HepG2 (cell line): ENCODE results near the gene RPS6KA3. TPM values are rescaled to one million over a fixed set of nuclear protein-coding genes. Genes with fewer than 3 reads are reported as not detected.

Source experiments
- ASH2L ChIP-seq: fragments of 300-600, 200-600 bp; sonication (generic); IDR thresholded peaks from 2 replicates; pipeline ENCODE4 v1.7.0; 2017; ENCODE audit warnings: low read depth, mild to moderate bottlenecking, moderate library complexity, mixed read lengths, low read length; ENCODE audit not compliant: insufficient read length
- ATRX ChIP-seq: sonication (generic); formaldehyde crosslinking; IDR thresholded peaks from 2 replicates; pipeline ENCODE4 v1.4.0; 2020; ENCODE audit warnings: missing genetic modification reagents, borderline replicate concordance
- ETV5 ChIP-seq: IDR thresholded peaks from 2 replicates; pipeline ENCODE4 v1.6.1; 2018; ENCODE audit warnings: missing biosample characterization, missing genetic modification reagents, inconsistent platforms, borderline replicate concordance
- FOSL2 ChIP-seq: sonication (generic); formaldehyde crosslinking; IDR thresholded peaks from 2 replicates; pipeline ENCODE4 v1.4.0; 2020; ENCODE audit warnings: missing genetic modification reagents
- GABPB1 ChIP-seq: IDR thresholded peaks from 2 replicates; pipeline ENCODE4 v1.6.1; 2016; ENCODE audit warnings: mild to moderate bottlenecking, missing genetic modification reagents, moderate library complexity, missing compliant biosample characterization
- GATA4 ChIP-seq: sonication (generic); IDR thresholded peaks from 2 replicates; pipeline ENCODE4 v1.6.1; 2016; ENCODE audit warnings: antibody characterized with exemption, low read depth, borderline replicate concordance
- PHB2 ChIP-seq: fragments of 450-650 bp; IDR thresholded peaks from 2 replicates; pipeline ENCODE4 v1.6.1; 2018; ENCODE audit not compliant: partially characterized antibody
- PHF8 ChIP-seq: sonication (generic); formaldehyde crosslinking; IDR thresholded peaks from 2 replicates; pipeline ENCODE4 v1.5.0; 2020; ENCODE audit warnings: missing genetic modification reagents
- YEATS4 ChIP-seq: sonication (generic); formaldehyde crosslinking; IDR thresholded peaks from 2 replicates; pipeline ENCODE4 v1.4.0; 2020; ENCODE audit warnings: missing genetic modification reagents, borderline replicate concordance
- ZFAT ChIP-seq: sonication (generic); formaldehyde crosslinking; conservative IDR thresholded peaks from 2 replicates; pipeline ENCODE4 v1.8.1; 2023; ENCODE audit warnings: missing genetic modification reagents, inconsistent platforms
- ZFX ChIP-seq: sonication (generic); formaldehyde crosslinking; IDR thresholded peaks from 2 replicates; pipeline ENCODE4 v1.4.0; 2020; ENCODE audit warnings: mild to moderate bottlenecking, low read depth, missing genetic modification reagents, moderate library complexity
- ZFY ChIP-seq: sonication (generic); formaldehyde crosslinking; IDR thresholded peaks from 2 replicates; pipeline ENCODE4 v1.4.0; 2020; ENCODE audit warnings: missing genetic modification reagents
- ZNF205 ChIP-seq: IDR thresholded peaks from 2 replicates; pipeline ENCODE4 v1.6.1; 2018; ENCODE audit warnings: missing biosample characterization, missing genetic modification reagents
- ZNF501 ChIP-seq: sonication (generic); formaldehyde crosslinking; IDR thresholded peaks from 2 replicates; pipeline ENCODE4 v1.5.1; 2020; ENCODE audit warnings: mild to moderate bottlenecking, moderate library complexity, missing genetic modification reagents
- ZNF746 ChIP-seq: sonication (generic); formaldehyde crosslinking; IDR thresholded peaks from 2 replicates; pipeline ENCODE4 v1.8.0; 2022; ENCODE audit warnings: mild to moderate bottlenecking, missing genetic modification reagents
- ZNF788 ChIP-seq: sonication (generic); formaldehyde crosslinking; IDR thresholded peaks from 2 replicates; pipeline ENCODE4 v1.5.0; 2020; ENCODE audit warnings: mild to moderate bottlenecking, missing genetic modification reagents, borderline replicate concordance
- polyA plus RNA-seq, 8 experiments: library from polyadenylated mRNA; depleted of rRNA in 3 of 8; stranded (reverse) in 7 of 8; unstranded in 1 of 8; fragments of >200 nt; fragmentation: Illumina TruSeq in 4 of 8; extraction: Trizol in 4 of 8; gene quantifications; 2 replicates each; pipeline versions ENCODE4 v1.2.1 to v1.2.3, GENCODE V29; 2011 to 2016; ENCODE audit warnings: low read depth in 4 of 8, missing spikeins in 1 of 8, mixed read lengths in 1 of 8; ENCODE audit not compliant: insufficient read depth in 1 of 8
- total RNA-seq, 5 experiments: library from RNA; depleted of rRNA; stranded (reverse); fragments of >200 nt; fragmentation: Illumina TruSeq; extraction: Trizol; gene quantifications; 2 replicates each; pipeline ENCODE4 v1.2.3, GENCODE V29; 2016; ENCODE audit warnings: low read depth in 1 of 5
- TF ChIP-seq, protein P1 (sequence below): sonication (generic); formaldehyde crosslinking; IDR thresholded peaks from 2 replicates; pipeline ENCODE4 v1.5.0; 2020; ENCODE audit warnings: missing genetic modification reagents
- TF ChIP-seq, protein P2 (sequence below): sonication (generic); formaldehyde crosslinking; IDR thresholded peaks from 2 replicates; pipeline ENCODE4 v1.4.0; 2020; ENCODE audit warnings: missing genetic modification reagents
- TF ChIP-seq, protein P3 (sequence below): sonication (generic); formaldehyde crosslinking; IDR thresholded peaks from 2 replicates; pipeline ENCODE4 v1.9.0; 2022; ENCODE audit warnings: missing genetic modification reagents, mild to moderate bottlenecking, borderline replicate concordance
- TF ChIP-seq, protein P4 (sequence below): sonication (generic); formaldehyde crosslinking; IDR thresholded peaks from 2 replicates; pipeline ENCODE4 v1.4.0; 2020; ENCODE audit warnings: missing genetic modification reagents
- TF ChIP-seq, protein P5 (sequence below): IDR thresholded peaks from 2 replicates; pipeline ENCODE4 v1.6.1; 2016; ENCODE audit warnings: mild to moderate bottlenecking, missing biosample characterization, missing genetic modification reagents
- TF ChIP-seq, protein P6 (sequence below): sonication (generic); formaldehyde crosslinking; IDR thresholded peaks from 2 replicates; pipeline ENCODE4 v1.4.0; 2020; ENCODE audit warnings: mild to moderate bottlenecking, missing genetic modification reagents

The RPS6KA3 gene
- total and polyA plus RNA-seq, 2 of the 13 experiments (the other 11 are each of a cell fraction or from before 2014, with no cell fraction given) = 314 to 357 TPM

DNA sequence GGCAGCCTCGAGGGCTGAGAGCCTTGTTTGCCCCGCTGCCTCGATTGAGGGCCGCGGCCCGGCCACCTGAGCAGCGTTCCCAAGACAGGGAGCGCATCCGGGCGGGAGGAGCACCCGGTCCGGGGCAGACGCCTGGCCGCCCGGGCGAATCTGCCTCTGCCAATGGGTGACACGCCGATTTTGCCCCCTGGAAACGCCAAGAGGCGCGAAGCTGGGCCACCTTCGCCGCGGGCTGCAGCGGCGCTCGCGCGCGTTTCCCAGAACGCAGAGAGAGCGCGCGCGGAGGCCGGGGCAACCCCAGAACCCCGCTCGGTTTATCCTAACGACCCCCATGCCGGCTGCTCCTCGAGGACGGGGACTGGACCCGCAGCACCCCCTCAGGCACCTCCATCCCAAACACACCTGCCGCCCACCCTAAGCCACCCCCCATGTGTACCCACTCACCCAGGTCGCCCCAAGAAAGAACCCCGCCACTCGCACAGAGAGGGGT is 150.6 kb downstream of the RPS6KA3 start (continued):
- TF ChIP-seq ZFX (CRISPR knock-in tag) = peak; percentile 57; the same call in 1 of the 2 replicates
- peak; percentile 38 for TF ChIP-seq ASH2L
- peak; percentile 56; the same call in 1 of the 2 replicates for TF ChIP-seq GABPB1 (CRISPR knock-in tag)
- TF ChIP-seq ZFAT (CRISPR knock-in tag) = peak; percentile 97
- 0 out of 2 replicates have a peak, but pooled peaks have one; percentile 0 for TF ChIP-seq ZNF746 (CRISPR knock-in tag)
- TF ChIP-seq FOSL2 = no peak
- TF ChIP-seq YEATS4 (CRISPR knock-in tag) = peak; percentile 38; the same call in 1 of the 2 replicates
- TF ChIP-seq, protein P1, sequence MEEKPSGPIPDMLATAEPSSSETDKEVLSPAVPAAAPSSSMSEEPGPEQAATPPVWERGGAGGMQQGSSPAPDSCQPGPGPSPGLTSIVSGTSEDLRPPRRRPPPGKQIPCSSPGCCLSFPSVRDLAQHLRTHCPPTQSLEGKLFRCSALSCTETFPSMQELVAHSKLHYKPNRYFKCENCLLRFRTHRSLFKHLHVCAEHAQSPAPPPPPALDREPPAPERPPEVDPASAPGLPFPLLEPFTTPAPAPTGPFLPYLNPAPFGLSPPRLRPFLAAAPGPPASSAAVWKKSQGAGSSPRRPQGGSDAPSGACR (CRISPR knock-in tag) = no peak
- TF ChIP-seq, protein P2, sequence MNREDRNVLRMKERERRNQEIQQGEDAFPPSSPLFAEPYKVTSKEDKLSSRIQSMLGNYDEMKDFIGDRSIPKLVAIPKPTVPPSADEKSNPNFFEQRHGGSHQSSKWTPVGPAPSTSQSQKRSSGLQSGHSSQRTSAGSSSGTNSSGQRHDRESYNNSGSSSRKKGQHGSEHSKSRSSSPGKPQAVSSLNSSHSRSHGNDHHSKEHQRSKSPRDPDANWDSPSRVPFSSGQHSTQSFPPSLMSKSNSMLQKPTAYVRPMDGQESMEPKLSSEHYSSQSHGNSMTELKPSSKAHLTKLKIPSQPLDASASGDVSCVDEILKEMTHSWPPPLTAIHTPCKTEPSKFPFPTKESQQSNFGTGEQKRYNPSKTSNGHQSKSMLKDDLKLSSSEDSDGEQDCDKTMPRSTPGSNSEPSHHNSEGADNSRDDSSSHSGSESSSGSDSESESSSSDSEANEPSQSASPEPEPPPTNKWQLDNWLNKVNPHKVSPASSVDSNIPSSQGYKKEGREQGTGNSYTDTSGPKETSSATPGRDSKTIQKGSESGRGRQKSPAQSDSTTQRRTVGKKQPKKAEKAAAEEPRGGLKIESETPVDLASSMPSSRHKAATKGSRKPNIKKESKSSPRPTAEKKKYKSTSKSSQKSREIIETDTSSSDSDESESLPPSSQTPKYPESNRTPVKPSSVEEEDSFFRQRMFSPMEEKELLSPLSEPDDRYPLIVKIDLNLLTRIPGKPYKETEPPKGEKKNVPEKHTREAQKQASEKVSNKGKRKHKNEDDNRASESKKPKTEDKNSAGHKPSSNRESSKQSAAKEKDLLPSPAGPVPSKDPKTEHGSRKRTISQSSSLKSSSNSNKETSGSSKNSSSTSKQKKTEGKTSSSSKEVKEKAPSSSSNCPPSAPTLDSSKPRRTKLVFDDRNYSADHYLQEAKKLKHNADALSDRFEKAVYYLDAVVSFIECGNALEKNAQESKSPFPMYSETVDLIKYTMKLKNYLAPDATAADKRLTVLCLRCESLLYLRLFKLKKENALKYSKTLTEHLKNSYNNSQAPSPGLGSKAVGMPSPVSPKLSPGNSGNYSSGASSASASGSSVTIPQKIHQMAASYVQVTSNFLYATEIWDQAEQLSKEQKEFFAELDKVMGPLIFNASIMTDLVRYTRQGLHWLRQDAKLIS (CRISPR knock-in tag) = no peak
- TF ChIP-seq ETV5 (CRISPR knock-in tag) = peak; percentile 11; the same call in 1 of the 2 replicates
- no peak for TF ChIP-seq GATA4
- TF ChIP-seq, protein P3, sequence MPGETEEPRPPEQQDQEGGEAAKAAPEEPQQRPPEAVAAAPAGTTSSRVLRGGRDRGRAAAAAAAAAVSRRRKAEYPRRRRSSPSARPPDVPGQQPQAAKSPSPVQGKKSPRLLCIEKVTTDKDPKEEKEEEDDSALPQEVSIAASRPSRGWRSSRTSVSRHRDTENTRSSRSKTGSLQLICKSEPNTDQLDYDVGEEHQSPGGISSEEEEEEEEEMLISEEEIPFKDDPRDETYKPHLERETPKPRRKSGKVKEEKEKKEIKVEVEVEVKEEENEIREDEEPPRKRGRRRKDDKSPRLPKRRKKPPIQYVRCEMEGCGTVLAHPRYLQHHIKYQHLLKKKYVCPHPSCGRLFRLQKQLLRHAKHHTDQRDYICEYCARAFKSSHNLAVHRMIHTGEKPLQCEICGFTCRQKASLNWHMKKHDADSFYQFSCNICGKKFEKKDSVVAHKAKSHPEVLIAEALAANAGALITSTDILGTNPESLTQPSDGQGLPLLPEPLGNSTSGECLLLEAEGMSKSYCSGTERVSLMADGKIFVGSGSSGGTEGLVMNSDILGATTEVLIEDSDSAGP = 0 out of 2 replicates have a peak, but pooled peaks have one; percentile 5
- TF ChIP-seq, protein P4, sequence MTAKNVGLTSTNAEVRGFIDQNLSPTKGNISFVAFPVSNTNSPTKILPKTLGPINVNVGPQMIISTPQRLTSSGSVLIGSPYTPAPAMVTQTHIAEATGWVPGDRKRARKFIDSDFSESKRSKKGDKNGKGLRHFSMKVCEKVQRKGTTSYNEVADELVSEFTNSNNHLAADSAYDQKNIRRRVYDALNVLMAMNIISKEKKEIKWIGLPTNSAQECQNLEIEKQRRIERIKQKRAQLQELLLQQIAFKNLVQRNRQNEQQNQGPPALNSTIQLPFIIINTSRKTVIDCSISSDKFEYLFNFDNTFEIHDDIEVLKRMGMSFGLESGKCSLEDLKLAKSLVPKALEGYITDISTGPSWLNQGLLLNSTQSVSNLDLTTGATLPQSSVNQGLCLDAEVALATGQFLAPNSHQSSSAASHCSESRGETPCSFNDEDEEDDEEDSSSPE (CRISPR knock-in tag) = 0 out of 2 replicates have a peak, but pooled peaks have one; percentile 43
- no peak for TF ChIP-seq PHB2
- TF ChIP-seq ATRX (CRISPR knock-in tag) = no peak
- peak; percentile 67 for TF ChIP-seq ZFY (CRISPR knock-in tag)
- TF ChIP-seq ZNF788 (CRISPR knock-in tag) = 0 out of 2 replicates have a peak, but pooled peaks have one; percentile 31
- TF ChIP-seq, protein P5, sequence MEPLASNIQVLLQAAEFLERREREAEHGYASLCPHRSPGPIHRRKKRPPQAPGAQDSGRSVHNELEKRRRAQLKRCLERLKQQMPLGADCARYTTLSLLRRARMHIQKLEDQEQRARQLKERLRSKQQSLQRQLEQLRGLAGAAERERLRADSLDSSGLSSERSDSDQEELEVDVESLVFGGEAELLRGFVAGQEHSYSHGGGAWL = 0 out of 2 replicates have a peak, but pooled peaks have one; percentile 30
- TF ChIP-seq ZNF205 (CRISPR knock-in tag) = no peak
- TF ChIP-seq PHF8 (CRISPR knock-in tag) = peak; percentile 33
- TF ChIP-seq ZNF501 (CRISPR knock-in tag) = peak; percentile 36; the same call in 1 of the 2 replicates
- TF ChIP-seq, protein P6, sequence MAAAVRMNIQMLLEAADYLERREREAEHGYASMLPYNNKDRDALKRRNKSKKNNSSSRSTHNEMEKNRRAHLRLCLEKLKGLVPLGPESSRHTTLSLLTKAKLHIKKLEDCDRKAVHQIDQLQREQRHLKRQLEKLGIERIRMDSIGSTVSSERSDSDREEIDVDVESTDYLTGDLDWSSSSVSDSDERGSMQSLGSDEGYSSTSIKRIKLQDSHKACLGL (CRISPR knock-in tag) = 0 out of 2 replicates have a peak, but pooled peaks have one; percentile 47
